ENCODE data around the gene SIGLEC11.

The SIGLEC11 gene

GRCh38 chr19:49985871-49986270 is 24.9 kb upstream of the SIGLEC11 start:
- no peak overlapping the region for H3K4me3 Mint-ChIP-seq
- no peak overlapping the region for H3K27ac Mint-ChIP-seq
- peaks cover 9% of the 10 kb centered on the region for H3K27me3 Mint-ChIP-seq (ENCODE audit: low read depth, poor library complexity)
- no peaks in the 10 kb centered on the region for H3K4me1 Mint-ChIP-seq
- H3K9me3 Mint-ChIP-seq, result no peaks in the 10 kb centered on the region
- H3K36me3 Mint-ChIP-seq (ENCODE audit: low read depth), result peaks cover 35% of the 10 kb centered on the region
- DNase-seq, result no peak
- TF ChIP-seq, protein P1, sequence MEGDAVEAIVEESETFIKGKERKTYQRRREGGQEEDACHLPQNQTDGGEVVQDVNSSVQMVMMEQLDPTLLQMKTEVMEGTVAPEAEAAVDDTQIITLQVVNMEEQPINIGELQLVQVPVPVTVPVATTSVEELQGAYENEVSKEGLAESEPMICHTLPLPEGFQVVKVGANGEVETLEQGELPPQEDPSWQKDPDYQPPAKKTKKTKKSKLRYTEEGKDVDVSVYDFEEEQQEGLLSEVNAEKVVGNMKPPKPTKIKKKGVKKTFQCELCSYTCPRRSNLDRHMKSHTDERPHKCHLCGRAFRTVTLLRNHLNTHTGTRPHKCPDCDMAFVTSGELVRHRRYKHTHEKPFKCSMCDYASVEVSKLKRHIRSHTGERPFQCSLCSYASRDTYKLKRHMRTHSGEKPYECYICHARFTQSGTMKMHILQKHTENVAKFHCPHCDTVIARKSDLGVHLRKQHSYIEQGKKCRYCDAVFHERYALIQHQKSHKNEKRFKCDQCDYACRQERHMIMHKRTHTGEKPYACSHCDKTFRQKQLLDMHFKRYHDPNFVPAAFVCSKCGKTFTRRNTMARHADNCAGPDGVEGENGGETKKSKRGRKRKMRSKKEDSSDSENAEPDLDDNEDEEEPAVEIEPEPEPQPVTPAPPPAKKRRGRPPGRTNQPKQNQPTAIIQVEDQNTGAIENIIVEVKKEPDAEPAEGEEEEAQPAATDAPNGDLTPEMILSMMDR (IDR thresholded peaks at IDR 0.05), result no peak

GRCh38 chr19:49984491-49984890 is 23.5 kb upstream of the SIGLEC11 start:
- H3K4me3 Mint-ChIP-seq, result no peak overlapping the region
- no peak overlapping the region for H3K27ac Mint-ChIP-seq
- peaks cover 35% of the 10 kb centered on the region for H3K36me3 Mint-ChIP-seq (ENCODE audit: low read depth)
- H3K9me3 Mint-ChIP-seq, result no peaks in the 10 kb centered on the region
- no peak for DNase-seq
- peaks cover 9% of the 10 kb centered on the region for H3K27me3 Mint-ChIP-seq (ENCODE audit: low read depth, poor library complexity)
- TF ChIP-seq, protein P1 (IDR thresholded peaks at IDR 0.05), result no peak
- no peaks in the 10 kb centered on the region for H3K4me1 Mint-ChIP-seq

- no peak overlapping the region for H3K27ac Mint-ChIP-seq
- H3K4me1 Mint-ChIP-seq, result no peaks in the 10 kb centered on the region
- no peaks in the 10 kb centered on the region for H3K9me3 Mint-ChIP-seq
- no peak overlapping the region for H3K4me3 Mint-ChIP-seq
- DNase-seq, result peak; percentile 79
- H3K27me3 Mint-ChIP-seq (ENCODE audit: low read depth, poor library complexity), result peaks cover 6% of the 10 kb centered on the region
- H3K36me3 Mint-ChIP-seq (ENCODE audit: low read depth), result peaks cover 29% of the 10 kb centered on the region
- TF ChIP-seq, protein P1 (IDR thresholded peaks at IDR 0.05), result peak; percentile 96
Measured at GRCh38 chr19:49983645-49984229, 22.8 kb upstream of the SIGLEC11 start.

- Mint-ChIP-seq H3K4me3 (no peak overlapping the region), H3K27me3 (ENCODE audit: low read depth, poor library complexity) (peaks cover 6% of the 10 kb centered on the region), H3K9me3 (no peaks in the 10 kb centered on the region), H3K4me1 (peaks cover 9% of the 10 kb centered on the region), H3K36me3 (ENCODE audit: low read depth) (peaks cover 25% of the 10 kb centered on the region), H3K27ac (no peak overlapping the region)
- TF ChIP-seq, protein P1 (IDR thresholded peaks at IDR 0.05), result no peak
- no peak for DNase-seq
Measured at GRCh38 chr19:49981603-49982593, 20.9 kb upstream of the SIGLEC11 start.

GRCh38 chr19:49978324-49978723 is 17.4 kb upstream of the SIGLEC11 start:
- DNase-seq, result no peak
- Mint-ChIP-seq H3K9me3 (no peaks in the 10 kb centered on the region), H3K36me3 (ENCODE audit: low read depth) (peaks cover 19% of the 10 kb centered on the region), H3K27ac (no peak overlapping the region), H3K4me3 (no peak overlapping the region), H3K4me1 (peaks cover 16% of the 10 kb centered on the region), H3K27me3 (ENCODE audit: low read depth, poor library complexity) (peaks cover 3% of the 10 kb centered on the region)
- TF ChIP-seq, protein P1 (IDR thresholded peaks at IDR 0.05), result no peak
